ENCODE results near the gene NOTUM.

DNA sequence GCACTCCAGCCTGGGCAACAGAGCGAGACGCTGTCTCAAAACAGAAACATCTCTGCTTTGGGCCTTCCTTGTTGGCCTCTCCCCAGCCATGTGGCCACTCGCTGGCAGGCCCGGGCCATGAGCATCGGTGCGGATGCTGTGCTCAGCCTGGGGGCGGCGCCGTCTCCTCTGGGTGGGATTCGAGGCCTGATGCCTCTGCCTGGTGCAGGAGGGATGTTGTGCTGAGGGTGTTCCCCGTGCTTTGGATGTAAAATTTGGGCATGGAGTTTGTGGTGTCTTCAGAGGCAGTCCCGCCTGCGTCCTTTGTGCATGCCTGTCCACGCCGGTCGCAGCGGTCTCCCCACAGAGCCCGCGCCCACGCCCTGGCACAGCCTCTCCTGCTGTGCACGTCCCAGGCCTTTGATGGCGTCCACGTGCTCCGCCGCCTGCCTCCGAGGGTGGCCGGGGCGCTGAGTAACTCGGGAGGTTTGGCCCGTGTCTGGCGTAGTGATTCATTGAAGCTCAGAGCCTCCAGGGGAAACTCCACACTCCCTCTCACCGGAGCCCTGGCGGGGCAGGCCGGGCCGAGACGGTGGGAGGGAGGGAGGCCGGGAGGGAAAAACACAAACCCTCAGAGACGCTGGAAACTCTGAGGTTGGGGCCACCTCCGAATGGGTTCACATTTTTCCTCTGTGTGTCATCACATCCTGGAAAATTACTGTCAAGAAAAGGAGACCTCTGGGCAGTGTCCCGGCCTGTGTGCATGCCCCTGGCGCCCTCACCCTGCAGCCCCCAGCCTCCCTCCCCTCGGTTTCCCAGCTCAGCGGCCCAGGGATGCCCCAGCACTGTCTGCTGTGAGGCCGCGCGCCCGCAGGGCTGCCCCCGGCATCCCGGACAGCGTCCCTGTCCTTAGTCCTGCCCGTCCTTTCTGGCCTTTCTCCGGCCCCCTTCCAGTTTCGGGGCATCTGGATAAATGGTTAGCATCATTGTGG, 42.7 kb upstream of the NOTUM start:
- TF ChIP-seq, protein P1, sequence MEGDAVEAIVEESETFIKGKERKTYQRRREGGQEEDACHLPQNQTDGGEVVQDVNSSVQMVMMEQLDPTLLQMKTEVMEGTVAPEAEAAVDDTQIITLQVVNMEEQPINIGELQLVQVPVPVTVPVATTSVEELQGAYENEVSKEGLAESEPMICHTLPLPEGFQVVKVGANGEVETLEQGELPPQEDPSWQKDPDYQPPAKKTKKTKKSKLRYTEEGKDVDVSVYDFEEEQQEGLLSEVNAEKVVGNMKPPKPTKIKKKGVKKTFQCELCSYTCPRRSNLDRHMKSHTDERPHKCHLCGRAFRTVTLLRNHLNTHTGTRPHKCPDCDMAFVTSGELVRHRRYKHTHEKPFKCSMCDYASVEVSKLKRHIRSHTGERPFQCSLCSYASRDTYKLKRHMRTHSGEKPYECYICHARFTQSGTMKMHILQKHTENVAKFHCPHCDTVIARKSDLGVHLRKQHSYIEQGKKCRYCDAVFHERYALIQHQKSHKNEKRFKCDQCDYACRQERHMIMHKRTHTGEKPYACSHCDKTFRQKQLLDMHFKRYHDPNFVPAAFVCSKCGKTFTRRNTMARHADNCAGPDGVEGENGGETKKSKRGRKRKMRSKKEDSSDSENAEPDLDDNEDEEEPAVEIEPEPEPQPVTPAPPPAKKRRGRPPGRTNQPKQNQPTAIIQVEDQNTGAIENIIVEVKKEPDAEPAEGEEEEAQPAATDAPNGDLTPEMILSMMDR (IDR thresholded peaks at IDR 0.05): no peak
- TF ChIP-seq POLR2AphosphoS5 (IDR thresholded peaks at IDR 0.05) (peak in 2 of 3 donors; percentile 83 to 88), EP300 (IDR thresholded peaks at IDR 0.05) (no peak), POLR2A (IDR thresholded peaks at IDR 0.05) (no peak)
